Esophagus (tissue), 2 donors: Measurements from ENCODE around the gene CEMIP. TPM values are rescaled to one million over a fixed set of nuclear protein-coding genes. Genes with fewer than 3 reads are reported as not detected.
"Not testable (repeated sequence)": the region's sequence is repeated elsewhere in the genome, so short reads cannot be mapped to it uniquely, and the experiment has no call there.

Experiments
- H3K27ac ChIP-seq, 2 donors: one replicate each; pipeline ENCODE4 v1.5.1; 2013; ENCODE audit warnings: low read depth in 2 of 2, mild to moderate bottlenecking in 2 of 2, inconsistent platforms in 1 of 2, low read length in 1 of 2, moderate library complexity in 1 of 2
- H3K27me3 ChIP-seq, 2 donors: one replicate each; pipeline ENCODE4 v1.6.1; 2013; ENCODE audit warnings: low read length in 2 of 2, control low read depth in 1 of 2, mild to moderate bottlenecking in 1 of 2; ENCODE audit not compliant: insufficient read depth in 2 of 2, control insufficient read depth in 1 of 2
- H3K36me3 ChIP-seq, 2 donors: one replicate each; pipeline ENCODE4 v1.6.1; 2013; ENCODE audit warnings: low read length in 1 of 2; ENCODE audit not compliant: control insufficient read depth in 2 of 2, insufficient read depth in 2 of 2
- H3K4me1 ChIP-seq, 2 donors: one replicate each; pipeline ENCODE4 v1.6.1; 2013; ENCODE audit warnings: low read length in 1 of 2; ENCODE audit not compliant: control insufficient read depth in 2 of 2, insufficient read depth in 2 of 2
- H3K4me3 ChIP-seq, 2 donors: one replicate each; pipeline ENCODE4 v1.5.1; 2013; ENCODE audit warnings: low read length in 2 of 2, mild to moderate bottlenecking in 2 of 2, low read depth in 1 of 2, moderate library complexity in 1 of 2
- H3K9me3 ChIP-seq, 2 donors: one replicate each; pipeline ENCODE4 v1.6.1; 2013; ENCODE audit warnings: mild to moderate bottlenecking in 2 of 2, low read depth in 1 of 2, low read length in 1 of 2, moderate library complexity in 1 of 2; ENCODE audit not compliant: control insufficient read depth in 2 of 2, insufficient read depth in 1 of 2
- WGBS, 2 donors: extraction: QIAGEN DNeasy Blood & Tissue Kit; methylation state at CpG; one replicate each; pipeline ENCODE4 v1.1.7; 2013; 5-methylcytosine and 5-hydroxymethylcytosine counted together
- polyA plus RNA-seq, 2 donors: library from polyadenylated mRNA; stranded (reverse); fragments of 200-250 nt; gene quantifications; one replicate each; pipeline ENCODE4 v1.2.3, GENCODE V29; 2013
- donor health status: healthy with polysubstance abuse.
- donor health status: Bipolar disorder and iron deficiency.

Gene CEMIP
- polyA plus RNA-seq, 2 donors, result 2.0 to 2.2 TPM

DNA sequence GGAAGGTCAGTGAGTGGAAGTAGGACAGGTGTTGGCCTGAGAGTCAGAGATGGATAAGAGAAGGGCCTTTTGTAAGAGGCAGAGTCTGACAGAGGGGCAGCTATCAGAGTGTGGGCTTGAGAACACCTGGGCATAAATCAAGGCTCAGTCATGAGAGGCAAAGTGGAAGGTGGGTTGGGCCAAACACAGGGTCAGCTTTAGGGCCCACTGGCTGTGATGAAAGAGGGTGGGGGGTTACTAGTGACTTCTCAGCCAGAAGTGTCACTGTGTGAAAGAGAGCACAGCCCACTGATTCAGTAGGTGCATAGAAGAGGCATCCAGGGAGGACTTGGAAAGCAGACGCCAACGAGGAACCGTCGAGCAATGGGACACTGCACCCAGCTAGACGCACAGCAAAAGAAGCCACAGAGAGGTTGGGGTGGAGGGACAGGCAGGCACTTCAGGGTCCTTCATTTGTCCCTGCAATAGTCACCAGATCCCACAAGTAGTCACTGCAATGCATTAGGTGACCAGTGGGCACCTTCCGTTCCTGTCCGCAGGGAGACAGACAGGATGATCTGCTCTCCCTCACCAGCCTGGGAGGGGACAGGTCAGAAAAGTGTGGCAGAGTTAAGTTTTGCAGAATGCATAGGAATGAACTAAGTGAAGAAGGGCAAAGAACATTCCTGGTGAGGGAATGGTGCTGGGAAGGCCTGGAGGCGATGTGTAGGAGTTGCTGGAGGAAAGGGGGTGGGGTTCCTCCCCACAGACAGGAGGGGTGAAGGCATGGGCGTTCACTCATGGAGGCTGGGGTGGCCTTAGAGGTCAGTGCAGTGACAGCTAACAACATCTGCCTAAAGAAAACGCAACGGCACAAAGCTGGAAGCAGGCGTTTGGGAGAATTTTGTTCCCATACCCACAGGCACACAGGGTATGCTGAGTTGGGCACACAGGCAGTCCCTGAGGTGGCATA, 174.1 kb downstream of the CEMIP start:
- no peak overlapping the region for H3K27ac ChIP-seq
- no peak overlapping the region for H3K4me3 ChIP-seq
- no peaks in the 10 kb centered on the region for H3K27me3 ChIP-seq
- no peaks in the 10 kb centered on the region for H3K9me3 ChIP-seq
- peaks cover 0 to 14% of the 10 kb centered on the region in 2 donors for H3K4me1 ChIP-seq
- WGBS, 2 donors, result 90 to 91% methylated on average over 12 of the region's 12 CpGs
- H3K36me3 ChIP-seq, result peaks cover 4 to 35% of the 10 kb centered on the region in 2 donors

DNA sequence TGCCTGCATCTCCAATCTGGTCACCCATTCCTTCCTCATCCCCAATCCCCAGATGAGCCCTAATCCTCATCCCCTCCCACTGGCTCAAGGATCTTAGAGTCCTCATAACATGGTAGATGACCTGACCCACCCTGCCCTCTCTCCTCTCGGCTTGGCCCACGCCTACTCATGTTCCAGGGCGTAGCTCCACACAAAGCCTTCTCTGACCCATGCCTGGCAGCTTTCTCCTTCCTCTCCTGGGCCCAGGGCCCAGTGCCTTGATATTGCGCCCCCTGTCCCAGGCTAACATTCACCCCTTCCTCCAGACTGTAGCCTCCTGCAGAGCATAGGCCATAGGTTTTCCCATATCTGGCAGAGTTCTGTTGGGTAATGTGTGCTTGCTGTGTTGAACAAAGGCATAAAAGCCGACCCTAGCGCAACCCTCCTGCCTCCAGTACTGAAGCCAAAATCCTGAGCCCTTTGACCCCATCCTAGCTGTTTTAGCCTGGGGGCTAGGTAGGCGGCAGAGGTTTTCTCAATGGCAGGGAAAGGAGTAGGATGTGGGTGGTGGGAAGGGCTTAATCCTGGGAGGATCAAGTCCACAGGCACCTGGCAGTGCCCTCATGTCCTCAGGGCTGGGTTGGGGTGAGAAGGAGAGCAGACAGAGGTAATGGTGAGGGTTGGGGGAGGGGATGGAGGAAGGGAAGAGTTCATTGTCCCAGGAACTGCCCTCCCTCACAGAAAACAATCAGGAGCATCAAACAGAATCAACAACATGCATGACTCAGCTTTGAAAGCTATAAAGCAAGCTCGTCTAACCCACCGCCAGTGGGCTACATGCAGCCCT, 175.0 kb downstream of the CEMIP start:
- Histone ChIP-seq H3K4me3 (no peak overlapping the region), H3K9me3 (no peaks in the 10 kb centered on the region), H3K36me3 (peaks cover 0 to 28% of the 10 kb centered on the region in 2 donors), H3K27me3 (no peaks in the 10 kb centered on the region), H3K4me1 (peaks cover 0 to 14% of the 10 kb centered on the region in 2 donors), H3K27ac (no peak overlapping the region)
- WGBS, 2 donors, result 56 to 74% methylated on average over 9 of the region's 9 CpGs

DNA sequence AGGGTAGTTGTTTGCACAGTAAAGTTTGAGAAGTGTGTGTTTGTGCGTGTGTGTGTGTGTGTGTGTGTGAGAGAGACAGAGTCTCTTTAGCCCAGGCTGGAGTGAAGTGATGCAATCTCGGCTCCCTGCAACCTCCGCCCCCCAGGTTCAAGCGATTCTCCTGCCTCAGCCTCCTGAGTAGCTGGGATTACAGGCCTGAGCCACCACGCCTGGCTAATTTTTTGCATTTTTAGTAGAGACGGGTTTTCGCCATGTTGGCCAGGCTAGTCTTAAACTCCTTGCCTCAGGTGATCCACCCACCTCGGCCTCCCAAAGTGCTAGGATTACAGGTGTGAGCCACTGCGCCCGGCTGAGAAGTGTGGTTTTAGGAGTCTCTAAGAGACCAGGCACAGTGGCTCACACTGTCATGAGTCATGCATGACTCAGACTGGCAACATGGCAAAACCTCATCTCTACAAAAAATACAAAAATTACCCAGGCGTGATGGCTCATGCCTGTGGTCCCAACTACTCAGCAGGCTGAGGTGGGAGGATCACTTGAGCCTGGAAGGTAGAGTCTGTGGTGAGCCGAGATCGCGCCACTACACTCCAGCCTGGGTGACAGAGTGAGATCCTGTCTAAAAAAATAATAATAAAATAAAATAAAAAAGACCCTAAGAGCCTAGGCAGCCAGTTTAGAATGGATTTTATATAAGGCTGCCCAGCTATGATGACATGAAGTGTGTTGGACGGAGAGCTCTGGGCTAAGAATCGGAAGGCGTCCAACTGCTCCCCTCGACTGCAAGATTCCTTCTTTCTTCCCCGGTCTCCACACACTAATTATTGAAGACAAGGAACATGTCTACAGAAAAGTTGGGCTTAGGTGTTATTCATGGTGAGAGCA, 176.6 kb downstream of the CEMIP start:
- 60 to 78% methylated on average over 19 of the region's 19 CpGs for WGBS, 2 donors

DNA sequence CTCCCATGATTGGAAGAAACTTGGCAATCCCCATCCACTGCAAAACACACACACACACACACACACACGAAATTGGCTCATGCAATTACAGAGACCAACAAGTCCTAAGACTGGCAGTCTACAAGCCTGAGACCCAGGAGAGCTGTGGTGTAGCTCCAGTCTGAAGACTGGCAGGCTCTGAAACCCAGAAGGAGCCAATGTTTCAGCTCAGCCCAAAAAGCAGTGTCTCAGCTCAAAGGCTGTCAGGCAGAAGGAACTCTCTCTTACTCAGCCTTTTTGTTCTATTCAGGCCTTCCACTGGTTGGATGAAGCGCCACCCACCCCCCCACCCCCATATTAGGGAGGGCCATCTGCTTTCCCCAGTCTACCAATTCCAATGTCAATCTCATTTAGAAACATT, 178.4 kb downstream of the CEMIP start:
- WGBS, 2 donors, result 47 to 54% methylated on average over 2 of the region's 2 CpGs
- Histone ChIP-seq H3K9me3 (no peaks in the 10 kb centered on the region), H3K36me3 (peaks cover 0 to 8% of the 10 kb centered on the region in 2 donors)

More for the DNA sequence above, 176.6 kb downstream of the CEMIP start:
- Histone ChIP-seq H3K36me3 (peaks cover 0 to 14% of the 10 kb centered on the region in 2 donors), H3K4me1 (peaks cover 0 to 14% of the 10 kb centered on the region in 2 donors), H3K27ac (peak overlapping the region in 1 of 2 donors; percentile 6)
- H3K9me3 ChIP-seq, H3K27me3 ChIP-seq, H3K4me3 ChIP-seq: not testable (repeated sequence)

DNA sequence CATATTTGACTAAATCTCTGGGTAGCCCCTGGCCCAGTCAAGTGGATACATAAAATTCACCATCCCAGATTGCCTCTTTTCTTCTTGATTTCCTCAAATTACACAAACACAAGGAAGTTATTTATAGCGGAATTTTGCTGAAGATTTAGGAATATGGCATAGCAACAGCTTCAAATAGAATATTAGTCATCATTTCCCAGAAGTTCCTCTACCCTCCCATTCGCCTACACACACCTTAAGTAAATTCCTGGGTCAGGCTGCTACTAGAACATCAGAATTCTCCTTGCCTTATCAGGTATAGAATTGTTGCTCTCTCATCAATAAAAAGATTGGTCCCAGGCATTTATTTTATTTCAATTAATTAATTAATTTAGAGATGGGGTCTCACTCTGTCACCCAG, 178.8 kb downstream of the CEMIP start:
- peaks cover 0 to 14% of the 10 kb centered on the region in 2 donors for H3K4me1 ChIP-seq
- H3K4me3 ChIP-seq, result no peak overlapping the region
- H3K27me3 ChIP-seq, result no peaks in the 10 kb centered on the region
- no peaks in the 10 kb centered on the region for H3K9me3 ChIP-seq
- H3K27ac ChIP-seq, result no peak overlapping the region
- 56 to 68% methylated on average over 2 of the region's 2 CpGs for WGBS, 2 donors
- H3K36me3 ChIP-seq, result peaks cover 0 to 5% of the 10 kb centered on the region in 2 donors

More for the DNA sequence above, 178.4 kb downstream of the CEMIP start:
- Histone ChIP-seq H3K4me1 (peaks cover 0 to 14% of the 10 kb centered on the region in 2 donors), H3K27me3 (no peaks in the 10 kb centered on the region), H3K4me3 (no peak overlapping the region), H3K27ac (peak overlapping the region in 1 of 2 donors; percentile 47)

DNA sequence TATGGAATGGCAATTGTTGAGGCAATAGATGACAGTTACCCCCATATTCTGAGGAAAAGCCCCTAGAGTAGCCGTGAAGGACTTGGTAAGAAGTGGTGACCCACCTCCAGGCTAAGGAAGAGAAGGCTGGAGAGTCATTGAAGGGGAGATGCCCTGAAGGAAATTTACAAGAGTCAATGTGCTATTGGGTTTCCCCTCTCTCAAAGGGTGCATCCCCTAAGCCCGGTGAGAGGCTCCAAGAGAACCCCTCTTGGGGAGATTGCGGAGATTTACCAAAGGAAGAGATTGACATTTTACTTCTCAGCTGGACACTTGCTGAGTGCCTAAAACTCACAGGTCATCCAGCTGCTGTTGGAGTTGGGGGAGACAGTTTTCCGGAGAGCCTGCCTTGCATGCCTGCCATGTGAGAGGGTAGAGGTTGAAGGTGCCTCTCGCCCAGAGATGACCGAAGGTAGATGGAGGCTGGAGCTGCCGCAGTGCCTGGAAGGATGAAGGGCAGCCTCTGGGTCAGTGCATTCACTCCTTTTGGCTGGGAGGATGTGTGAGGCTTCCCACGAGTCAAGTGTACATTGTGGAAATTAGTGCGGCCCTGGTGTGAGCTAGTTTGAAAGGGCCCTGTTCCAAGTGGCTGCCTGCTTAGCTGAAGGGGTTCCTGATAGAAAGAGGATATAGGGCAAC, 179.8 kb downstream of the CEMIP start:
- WGBS, 2 donors, result 96 to 97% methylated on average over 9 of the region's 9 CpGs
- H3K36me3 ChIP-seq, result peaks cover 0 to 2% of the 10 kb centered on the region in 2 donors

DNA sequence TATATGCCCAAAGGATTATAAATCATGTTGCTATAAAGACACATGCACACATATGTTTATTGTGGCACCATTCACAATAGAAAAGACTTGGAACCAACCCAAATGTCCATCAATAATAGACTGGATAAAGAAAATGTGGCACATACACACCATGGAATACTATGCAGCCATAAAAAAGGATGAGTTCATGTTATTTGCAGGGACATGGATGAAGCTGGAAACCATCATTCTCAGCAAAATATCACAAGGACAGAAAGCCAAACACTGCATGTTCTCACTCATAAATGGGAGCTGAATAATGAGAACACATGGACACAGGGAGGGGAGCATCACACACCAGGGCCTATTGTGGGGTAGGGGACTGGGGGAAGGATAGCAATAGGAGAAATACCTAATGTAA, 186.3 kb downstream of the CEMIP start:
- not testable (repeated sequence) for H3K4me1 ChIP-seq, H3K9me3 ChIP-seq, H3K27me3 ChIP-seq, H3K4me3 ChIP-seq, H3K27ac ChIP-seq
- H3K36me3 ChIP-seq, result peaks cover 5 to 15% of the 10 kb centered on the region in 2 donors

More for the DNA sequence above, 179.8 kb downstream of the CEMIP start:
- Histone ChIP-seq H3K27ac (no peak overlapping the region), H3K27me3 (no peaks in the 10 kb centered on the region), H3K4me3 (no peak overlapping the region), H3K4me1 (peaks cover 0 to 6% of the 10 kb centered on the region in 2 donors), H3K9me3 (no peaks in the 10 kb centered on the region)

DNA sequence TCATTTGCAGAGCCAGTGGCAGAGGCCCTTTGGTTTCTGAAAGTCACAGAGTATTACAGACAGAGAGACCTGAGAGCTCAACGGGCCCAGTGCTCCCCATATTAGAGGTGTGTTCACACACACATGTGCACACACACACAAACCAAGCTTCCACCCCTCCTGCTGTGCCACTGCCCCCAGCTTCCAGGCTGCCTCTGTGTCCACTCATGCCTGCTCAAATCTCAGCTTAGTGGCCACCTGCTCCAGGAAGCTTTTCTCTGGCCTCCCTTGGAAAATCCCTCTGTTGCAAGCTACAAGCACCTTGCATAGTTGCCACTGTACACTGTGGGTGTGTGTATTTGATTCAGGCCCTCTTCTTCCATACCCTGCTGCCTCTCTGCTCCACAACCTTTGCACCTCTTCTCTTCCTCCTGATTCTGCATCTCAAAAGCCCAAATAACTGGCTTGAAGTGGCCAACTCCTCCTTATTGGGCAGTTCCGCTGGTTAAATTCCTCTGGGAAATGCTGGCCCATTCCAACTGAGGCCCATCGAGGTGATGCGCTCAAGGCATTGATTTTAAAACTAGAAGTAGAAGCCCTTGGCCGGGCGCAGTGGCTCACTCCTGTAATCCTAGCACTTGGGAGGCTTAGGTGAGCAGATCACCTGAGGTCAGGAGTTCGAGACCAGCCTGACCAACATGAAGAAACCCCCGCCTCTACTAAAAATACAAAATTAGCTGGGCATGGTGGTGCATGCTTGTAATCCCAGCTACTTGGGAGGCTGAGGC, 187.4 kb downstream of the CEMIP start:
- WGBS, 2 donors, result 93 to 95% methylated on average over 8 of the region's 8 CpGs
- Histone ChIP-seq H3K27ac (no peak overlapping the region), H3K9me3 (no peaks in the 10 kb centered on the region), H3K4me3 (no peak overlapping the region), H3K4me1 (no peaks in the 10 kb centered on the region), H3K36me3 (peaks cover 5 to 15% of the 10 kb centered on the region in 2 donors), H3K27me3 (no peaks in the 10 kb centered on the region)
